K562 (cell line): ENCODE data around the gene RIMS3. TPM values are rescaled to one million over a fixed set of nuclear protein-coding genes. Genes with fewer than 3 reads are reported as not detected.

Source experiments
- CREB1 ChIP-seq, 2 experiments: sonication (generic) in 1 of 2; formaldehyde crosslinking in 1 of 2; IDR thresholded peaks; 2 replicates each; pipeline versions ENCODE4 v1.6.1 to v1.8.0; 2012 to 2022; ENCODE audit warnings: inconsistent platforms in 1 of 2, mild to moderate bottlenecking in 1 of 2, missing genetic modification reagents in 1 of 2, moderate library complexity in 1 of 2
- ETV6 ChIP-seq, 3 experiments: fragments of 150-350 bp in 1 of 3; sonication (generic) in 1 of 3; formaldehyde crosslinking in 1 of 3; IDR thresholded peaks; 2 replicates each; pipeline versions ENCODE4 v1.6.1 to v1.8.0; 2014 to 2022; ENCODE audit warnings: borderline replicate concordance in 2 of 3, low read depth in 2 of 3, antibody characterized with exemption in 1 of 3, low read length in 1 of 3, mild to moderate bottlenecking in 1 of 3, missing genetic modification reagents in 1 of 3
- KDM1A ChIP-seq, 2 experiments: fragments of 450-650 bp; IDR thresholded peaks; 2 replicates each; pipeline ENCODE4 v1.6.1; 2016; ENCODE audit warnings: mild to moderate bottlenecking in 2 of 2
- NCOR1 ChIP-seq: fragments of 450-650 bp; IDR thresholded peaks from 2 replicates; pipeline ENCODE4 v1.6.1; 2016; ENCODE audit warnings: mild to moderate bottlenecking, moderate library complexity
- NUFIP1 ChIP-seq: fragments of 450-650 bp; IDR thresholded peaks from 2 replicates; pipeline ENCODE4 v1.6.1; 2018; ENCODE audit not compliant: partially characterized antibody
- PHB2 ChIP-seq: fragments of 450-650 bp; IDR thresholded peaks from 2 replicates; pipeline ENCODE4 v1.6.1; 2017; ENCODE audit warnings: low read depth
- POLR2B ChIP-seq: fragments of 450-650 bp; IDR thresholded peaks from 2 replicates; pipeline ENCODE4 v1.6.1; 2018; ENCODE audit warnings: low read depth; ENCODE audit not compliant: partially characterized antibody
- PTBP1 ChIP-seq: fragments of 200-400 bp; formaldehyde crosslinking; IDR thresholded peaks from 2 replicates; pipeline ENCODE4 v1.6.1; 2017; ENCODE audit warnings: low read depth, low read length
- ZFP1 ChIP-seq: fragments of 450-650 bp; formaldehyde crosslinking; IDR thresholded peaks from 2 replicates; pipeline ENCODE4 v1.4.0; 2020; ENCODE audit warnings: mild to moderate bottlenecking, mixed read lengths
- ZNF174 ChIP-seq: fragments of 250-450 bp; sonication (Bioruptor Pico); IDR thresholded peaks from 2 replicates; pipeline ENCODE4 v1.4.0; 2020; ENCODE audit warnings: mild to moderate bottlenecking
- ZNF444 ChIP-seq: fragments of 250-450 bp; sonication (Bioruptor Pico); IDR thresholded peaks from 2 replicates; pipeline ENCODE4 v1.4.0; 2020; ENCODE audit warnings: mild to moderate bottlenecking, moderate library complexity
- ZZZ3 ChIP-seq: fragments of 450-650 bp; IDR thresholded peaks from 2 replicates; pipeline ENCODE4 v1.6.1; 2016; ENCODE audit warnings: antibody characterized with exemption, mild to moderate bottlenecking, moderate library complexity
- polyA plus RNA-seq, 8 experiments: library from polyadenylated mRNA; depleted of rRNA in 4 of 8; stranded (reverse) in 5 of 8; unstranded in 3 of 8; fragments of >200 nt; fragmentation: Nextera tagmentation in 2 of 8; fragmentation: Illumina TruSeq in 1 of 8; extraction: Ambion mirVana in 2 of 8; extraction: Trizol in 1 of 8; gene quantifications; 2 replicates each; pipeline versions ENCODE4 v1.2.1 to v1.2.3, GENCODE V29; 2011 to 2014; ENCODE audit warnings: inconsistent platforms in 1 of 8, missing spikeins in 1 of 8
- total RNA-seq, 7 experiments: library from RNA; depleted of rRNA in 6 of 7; stranded (reverse); fragments of >200 nt in 6 of 7; fragmentation: Illumina TruSeq in 2 of 7; extraction: Trizol in 2 of 7; gene quantifications; 2 replicates each; pipeline versions ENCODE4 v1.2.1 to v1.2.3, GENCODE V29; 2011 to 2021; ENCODE audit warnings: low replicate concordance in 1 of 7
- TF ChIP-seq, protein P1 (sequence below), 2 experiments: fragments of 450-650 bp in 1 of 2; sonication (generic) in 1 of 2; formaldehyde crosslinking; conservative IDR thresholded peaks; 2 replicates each; pipeline versions ENCODE4 v1.4.0 to v1.8.1; 2020 to 2022; ENCODE audit warnings: mild to moderate bottlenecking in 1 of 2, missing genetic modification reagents in 1 of 2
- TF ChIP-seq, protein P2 (sequence below): IDR thresholded peaks from 3 replicates; pipeline ENCODE4 v1.6.1; 2011; ENCODE audit warnings: borderline replicate concordance, mild to moderate bottlenecking; ENCODE audit not compliant: insufficient read length, insufficient read depth

The RIMS3 gene
- total and polyA plus RNA-seq, 9 of the 15 experiments (the other 6 are each of a cell fraction or from before 2014, with no cell fraction given) = 0.06 to 1.2 (median 0.59) TPM

DNA sequence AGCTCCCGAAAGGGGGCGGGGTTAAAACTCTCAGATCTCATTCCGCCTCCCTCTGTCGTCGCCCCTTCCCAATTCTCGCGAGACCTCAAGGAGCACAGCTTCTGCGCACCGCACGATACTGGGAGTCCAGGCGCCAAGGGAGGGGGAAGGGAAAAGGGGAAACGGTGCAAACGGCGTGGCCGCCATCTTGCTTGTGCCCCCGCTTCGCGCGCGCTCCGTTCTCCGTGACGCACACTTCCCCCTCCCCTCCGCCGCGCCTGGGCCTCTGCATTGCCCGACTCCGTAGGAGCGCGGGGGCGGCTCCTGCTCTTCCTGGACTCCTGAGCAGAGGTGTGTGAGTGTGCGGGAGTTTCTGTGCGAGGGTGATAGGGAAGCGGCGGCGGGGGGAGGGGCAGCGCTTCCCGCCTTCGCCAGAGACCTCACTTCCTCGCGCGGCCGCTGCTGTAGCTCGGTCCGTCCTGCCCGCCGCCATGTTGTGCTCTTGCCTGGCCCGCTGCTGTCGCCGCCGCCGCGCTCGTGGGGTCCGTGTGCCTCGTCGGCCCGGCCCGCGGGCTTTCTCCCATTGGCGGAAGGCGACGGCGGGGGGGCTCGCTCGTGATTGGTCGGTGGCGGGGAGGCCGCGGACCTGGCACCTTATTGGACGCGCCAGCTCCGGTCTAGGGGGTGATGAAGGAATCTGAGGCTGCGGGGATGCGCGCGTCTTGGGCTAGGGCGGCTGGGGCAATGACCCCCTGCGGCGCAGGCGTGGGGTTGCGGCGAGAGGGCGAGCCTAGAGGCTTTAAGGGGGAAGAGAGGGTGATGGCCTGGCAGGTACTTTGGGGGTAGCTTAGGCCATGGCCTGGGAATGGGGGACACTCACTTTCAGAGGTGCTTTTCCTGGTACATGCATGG, 26.3 kb upstream of the RIMS3 start, which contains the start of gene NFYC (continued):
- no peak for TF ChIP-seq ETV6 (IDR thresholded peaks at IDR 0.05; ENCODE audit: borderline replicate concordance in 1 of 2, low read depth in 2 of 2, low read length in 1 of 2)
- no peak; the same call in 1 of the 2 replicates for TF ChIP-seq ETV6 (CRISPR knock-in tag; IDR thresholded peaks at IDR 0.05; ENCODE audit: borderline replicate concordance)
- TF ChIP-seq ZFP1 (CRISPR knock-in tag) = no peak
- peak; percentile 71 for TF ChIP-seq NUFIP1
- no peak for TF ChIP-seq ZZZ3
- peak; percentile 84 for TF ChIP-seq CREB1 (IDR thresholded peaks at IDR 0.05)
- peak; percentile 93 for TF ChIP-seq CREB1 (CRISPR knock-in tag; IDR thresholded peaks at IDR 0.05)
- TF ChIP-seq, protein P1, sequence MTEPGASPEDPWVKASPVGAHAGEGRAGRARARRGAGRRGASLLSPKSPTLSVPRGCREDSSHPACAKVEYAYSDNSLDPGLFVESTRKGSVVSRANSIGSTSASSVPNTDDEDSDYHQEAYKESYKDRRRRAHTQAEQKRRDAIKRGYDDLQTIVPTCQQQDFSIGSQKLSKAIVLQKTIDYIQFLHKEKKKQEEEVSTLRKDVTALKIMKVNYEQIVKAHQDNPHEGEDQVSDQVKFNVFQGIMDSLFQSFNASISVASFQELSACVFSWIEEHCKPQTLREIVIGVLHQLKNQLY (CRISPR knock-in tag; conservative IDR thresholded peaks at IDR 0.05) = peak; percentile 80 to 82; a peak in 2 of 4 replicates
- TF ChIP-seq PHB2 = peak; percentile 21; the same call in 1 of the 2 replicates
- no peak for TF ChIP-seq ZNF444 (CRISPR knock-in tag)
- no peak for TF ChIP-seq PTBP1
- TF ChIP-seq NCOR1 = peak; percentile 79
- TF ChIP-seq ZNF174 = no peak
- TF ChIP-seq, protein P2, sequence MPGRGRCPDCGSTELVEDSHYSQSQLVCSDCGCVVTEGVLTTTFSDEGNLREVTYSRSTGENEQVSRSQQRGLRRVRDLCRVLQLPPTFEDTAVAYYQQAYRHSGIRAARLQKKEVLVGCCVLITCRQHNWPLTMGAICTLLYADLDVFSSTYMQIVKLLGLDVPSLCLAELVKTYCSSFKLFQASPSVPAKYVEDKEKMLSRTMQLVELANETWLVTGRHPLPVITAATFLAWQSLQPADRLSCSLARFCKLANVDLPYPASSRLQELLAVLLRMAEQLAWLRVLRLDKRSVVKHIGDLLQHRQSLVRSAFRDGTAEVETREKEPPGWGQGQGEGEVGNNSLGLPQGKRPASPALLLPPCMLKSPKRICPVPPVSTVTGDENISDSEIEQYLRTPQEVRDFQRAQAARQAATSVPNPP = no peak
- peak; percentile 65 to 74; a peak in 2 of 4 replicates for TF ChIP-seq KDM1A (IDR thresholded peaks at IDR 0.05)
- peak; percentile 92 for TF ChIP-seq POLR2B
